IPS DF 4.7 (cell line): ENCODE data around the gene REG3G.

Experiments
- DNase-seq: peaks from one replicate; pipeline ENCODE4 v3.0.0-alpha.2; 2013; ENCODE audit warnings: low spot score; ENCODE audit errors: extremely low read depth

The REG3G gene

DNA sequence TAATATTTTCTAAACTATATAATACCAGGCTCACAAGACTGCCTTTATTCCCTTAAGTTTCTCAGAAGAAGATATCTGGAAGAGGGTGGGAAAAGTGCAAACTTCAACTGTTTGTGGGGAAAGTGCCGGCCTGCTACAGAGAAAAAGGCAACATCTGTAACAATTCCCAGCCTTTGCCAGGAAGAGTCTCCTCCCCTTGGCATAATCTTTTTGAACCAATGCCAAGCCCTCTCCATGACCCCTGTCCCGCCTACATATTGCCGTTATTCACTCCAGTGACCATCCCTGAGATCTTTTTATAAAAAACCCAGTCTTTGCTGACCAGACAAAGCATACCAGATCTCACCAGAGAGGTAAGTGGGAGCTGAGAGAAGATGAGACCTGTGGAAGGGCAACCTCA lies at the start of gene REG3G:
REG3G (plus strand) TSS at position 282 of the 400 bp plus-strand sequence. CDS start 392 bp downstream, outside the sequence.
- no peak for DNase-seq

DNA sequence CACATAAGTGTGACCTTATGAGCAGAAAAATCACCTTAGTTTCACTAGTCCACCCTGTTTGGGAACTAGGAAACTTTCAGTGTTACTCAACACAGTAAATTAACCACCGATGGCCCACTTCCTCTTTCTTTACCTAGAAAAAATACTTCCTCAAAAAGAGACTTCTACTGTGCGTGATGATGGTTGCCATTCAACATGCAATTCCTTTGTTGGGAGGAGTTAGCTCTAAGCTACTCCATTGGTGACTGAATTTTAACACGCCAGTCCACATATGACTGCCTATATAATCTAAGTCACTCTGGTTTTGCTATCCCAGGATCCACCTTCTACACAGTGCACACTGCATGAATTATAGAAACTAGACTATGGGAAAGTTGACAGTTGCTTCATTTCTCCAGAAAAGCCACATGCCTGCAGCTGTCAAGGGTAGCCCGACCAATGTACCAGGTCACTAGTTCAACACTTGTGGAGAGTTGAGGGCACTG lies 47.8 kb upstream of the REG3G start:
- DNase-seq, result no peak

DNA sequence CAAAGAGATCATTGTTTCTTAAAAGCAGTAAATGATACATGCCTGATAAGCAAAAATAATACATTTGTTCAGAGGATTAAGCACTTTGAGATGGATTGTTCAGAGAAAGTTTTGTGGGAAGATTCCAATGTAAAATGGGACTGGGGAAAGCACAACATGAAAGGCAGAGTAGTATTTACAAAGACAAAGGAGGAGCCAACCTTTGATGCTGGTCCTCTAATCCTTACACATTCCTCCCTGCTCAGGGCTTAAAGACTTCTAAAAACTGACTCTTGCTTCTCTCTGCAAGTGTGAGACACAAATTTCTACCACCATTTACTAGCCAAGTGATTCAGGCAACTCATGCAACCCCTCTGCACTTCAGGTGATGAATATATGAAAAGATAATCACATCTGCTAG lies 47.2 kb upstream of the REG3G start:
- no peak for DNase-seq

DNA sequence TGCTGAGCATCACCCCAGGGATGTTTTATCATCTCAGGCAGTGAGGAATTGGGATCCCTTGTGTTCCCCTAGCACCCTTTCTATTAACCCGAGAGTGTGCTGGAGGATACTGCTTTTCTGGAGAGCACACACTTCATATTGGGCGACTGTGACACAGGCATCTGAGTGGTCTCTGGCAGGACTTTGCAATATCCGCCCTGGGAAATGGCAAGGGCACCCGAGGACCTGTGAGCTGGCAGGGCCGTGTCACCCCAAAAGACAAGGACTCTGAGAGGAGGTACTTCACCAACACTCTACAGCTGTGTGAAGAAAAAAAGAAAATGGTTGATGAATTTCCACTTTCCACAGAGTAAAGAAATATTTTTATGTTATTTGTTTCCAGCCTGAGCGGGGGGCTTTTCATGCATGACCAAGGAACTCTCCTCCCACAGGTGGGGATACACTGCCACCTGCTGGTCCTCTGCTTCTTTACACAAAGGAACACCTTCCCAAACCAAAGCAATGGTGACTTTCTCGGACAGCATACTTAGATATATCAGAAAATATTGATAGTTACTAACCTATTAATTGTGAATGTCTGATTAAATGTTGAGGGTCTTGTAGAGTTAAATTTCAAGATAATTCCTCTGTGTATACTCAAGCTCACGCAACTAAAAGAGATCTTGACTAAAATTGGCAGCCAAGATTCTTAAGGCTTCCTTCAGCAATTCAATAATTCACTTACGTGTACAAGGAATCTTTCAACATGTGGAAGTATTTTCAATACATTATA lies 45.9 kb upstream of the REG3G start:
- no peak for DNase-seq

DNA sequence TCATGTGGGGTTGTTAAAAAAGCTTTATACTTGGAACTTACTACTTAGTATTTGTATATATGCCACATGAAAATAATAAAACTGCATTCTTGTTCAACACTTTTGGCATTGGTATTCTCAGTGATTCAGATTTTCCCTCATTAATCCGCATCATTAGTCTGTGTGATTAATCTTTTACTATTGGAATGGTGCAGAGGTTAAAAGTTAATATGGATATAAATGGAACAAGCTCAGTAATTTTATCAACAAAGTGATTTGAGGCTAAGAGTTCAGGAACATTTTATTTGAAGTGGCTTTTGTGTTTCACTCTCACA lies 45.4 kb upstream of the REG3G start:
- no peak for DNase-seq

DNA sequence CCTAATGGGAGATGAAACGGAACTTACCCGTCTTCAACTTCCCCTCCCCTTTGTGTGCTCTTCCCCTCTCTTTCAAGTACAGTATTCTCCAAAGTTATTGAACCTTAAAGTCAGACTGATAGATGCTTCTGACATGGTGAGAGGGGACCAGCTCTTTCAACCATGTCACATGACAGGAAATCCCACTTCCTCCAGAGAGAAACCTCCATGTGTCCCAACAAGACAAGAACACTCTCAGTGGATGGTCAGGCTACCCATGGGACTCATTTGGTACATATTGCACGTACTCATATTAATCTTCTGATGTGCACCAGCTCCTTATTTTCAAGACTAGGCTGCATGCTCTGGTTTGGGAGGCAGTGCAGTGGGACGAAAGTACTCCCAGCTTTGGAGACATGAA lies 44.6 kb upstream of the REG3G start:
- DNase-seq, result no peak

DNA sequence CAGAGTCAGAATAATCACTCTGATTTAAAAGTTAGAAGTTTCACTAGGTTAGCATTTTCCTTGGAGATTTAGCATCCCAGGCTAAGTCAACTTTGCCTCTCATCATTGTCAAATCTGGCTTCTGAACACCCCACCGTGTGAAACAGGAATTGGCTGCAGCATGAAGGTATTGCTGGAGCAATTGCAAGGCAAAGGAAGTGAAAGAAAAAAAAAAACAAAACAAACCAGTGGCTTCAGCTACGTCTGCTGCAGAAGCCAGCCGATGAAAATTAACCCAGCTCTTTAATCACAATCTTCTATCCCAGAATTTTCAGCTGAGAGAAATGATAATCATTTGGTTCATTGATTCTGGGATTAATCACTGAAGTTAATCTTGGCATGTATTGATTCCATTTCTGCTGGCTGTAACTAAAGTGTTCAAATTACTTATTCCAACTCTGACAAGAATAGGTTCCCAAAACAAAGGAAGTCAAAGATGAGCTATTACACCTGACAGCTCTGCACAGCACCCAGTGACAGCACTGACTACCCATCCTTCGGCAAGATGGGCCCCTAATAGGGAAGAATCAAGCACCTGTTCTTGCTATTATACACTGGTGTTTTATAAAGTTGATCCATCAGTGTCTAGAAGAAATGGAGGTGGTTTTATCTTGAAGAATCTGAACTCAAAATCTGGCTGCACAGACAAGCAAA lies 42.7 kb upstream of the REG3G start:
- DNase-seq, result no peak

DNA sequence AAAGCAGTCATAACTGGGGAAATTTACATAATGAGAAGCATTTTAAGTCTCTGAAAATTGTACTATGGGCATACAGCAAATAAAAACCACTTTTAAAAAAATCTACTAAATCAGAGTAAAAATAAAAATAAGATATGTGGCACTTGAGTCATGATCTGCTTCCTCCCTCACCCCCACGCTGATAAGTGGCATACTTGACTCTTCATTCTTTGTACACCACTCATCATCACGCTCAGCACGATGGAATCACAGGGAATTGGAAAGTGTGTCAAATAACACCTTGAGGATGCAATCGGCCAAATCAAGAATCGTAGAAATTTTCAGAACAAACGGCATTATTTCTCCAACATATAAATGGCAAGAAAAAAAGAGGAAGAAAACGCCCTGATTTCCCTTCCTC lies 41.1 kb upstream of the REG3G start:
- no peak for DNase-seq

DNA sequence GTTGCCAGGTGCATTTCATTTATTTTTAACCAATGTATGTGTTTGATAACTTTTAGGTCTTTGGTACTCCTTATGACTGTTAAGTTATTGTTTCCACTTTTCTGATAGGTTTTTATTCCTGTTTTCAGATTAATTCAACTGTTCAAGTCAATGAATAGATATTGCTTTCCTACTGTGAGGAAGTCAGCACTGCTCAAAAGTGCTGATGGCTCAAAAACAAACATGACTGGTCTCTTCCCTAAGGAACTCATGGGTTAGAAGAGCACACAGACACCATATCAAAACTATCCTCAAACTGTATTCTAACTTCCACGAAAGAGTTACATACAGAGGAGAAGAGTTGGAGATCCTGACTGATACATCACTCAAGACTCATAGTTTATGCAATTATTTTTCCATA lies 39.9 kb upstream of the REG3G start:
- no peak for DNase-seq

DNA sequence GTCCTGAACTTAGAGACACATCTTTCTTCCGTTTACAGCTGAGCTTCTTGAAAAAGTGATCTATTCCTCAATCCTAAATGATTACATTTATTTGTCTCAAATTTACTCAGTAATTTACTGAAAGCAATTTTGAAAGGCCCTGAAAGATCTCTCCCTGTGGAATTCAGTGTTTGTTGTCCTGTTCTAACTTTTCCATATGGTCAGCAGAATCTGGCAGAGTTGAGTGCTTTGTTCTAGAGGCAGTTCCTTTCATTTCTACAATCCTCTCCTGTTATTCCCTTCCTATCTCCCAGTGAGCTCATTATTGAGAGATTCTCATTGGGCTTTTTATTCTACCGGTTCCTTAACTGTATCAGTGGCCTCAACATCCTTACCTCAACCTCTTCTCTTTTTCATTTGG lies 36.5 kb upstream of the REG3G start:
- no peak for DNase-seq

DNA sequence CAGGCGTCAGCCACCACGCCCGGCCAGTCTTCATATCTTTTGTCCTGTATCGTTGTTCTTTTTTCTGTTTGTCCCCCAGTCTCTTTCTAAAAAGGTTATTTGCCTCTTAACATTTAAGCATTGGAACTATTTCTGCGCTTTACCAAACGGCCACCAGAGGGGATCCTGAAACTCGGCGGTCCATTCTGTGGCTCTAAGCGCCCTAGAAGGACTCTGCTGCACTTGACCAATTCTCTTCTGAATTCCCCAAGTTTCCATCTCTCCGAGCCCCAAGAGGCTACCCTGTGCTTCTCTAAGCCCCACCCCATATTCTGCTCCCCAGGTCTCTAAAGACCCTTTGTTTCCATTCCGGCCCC lies 33.1 kb upstream of the REG3G start:
- DNase-seq, result no peak

DNA sequence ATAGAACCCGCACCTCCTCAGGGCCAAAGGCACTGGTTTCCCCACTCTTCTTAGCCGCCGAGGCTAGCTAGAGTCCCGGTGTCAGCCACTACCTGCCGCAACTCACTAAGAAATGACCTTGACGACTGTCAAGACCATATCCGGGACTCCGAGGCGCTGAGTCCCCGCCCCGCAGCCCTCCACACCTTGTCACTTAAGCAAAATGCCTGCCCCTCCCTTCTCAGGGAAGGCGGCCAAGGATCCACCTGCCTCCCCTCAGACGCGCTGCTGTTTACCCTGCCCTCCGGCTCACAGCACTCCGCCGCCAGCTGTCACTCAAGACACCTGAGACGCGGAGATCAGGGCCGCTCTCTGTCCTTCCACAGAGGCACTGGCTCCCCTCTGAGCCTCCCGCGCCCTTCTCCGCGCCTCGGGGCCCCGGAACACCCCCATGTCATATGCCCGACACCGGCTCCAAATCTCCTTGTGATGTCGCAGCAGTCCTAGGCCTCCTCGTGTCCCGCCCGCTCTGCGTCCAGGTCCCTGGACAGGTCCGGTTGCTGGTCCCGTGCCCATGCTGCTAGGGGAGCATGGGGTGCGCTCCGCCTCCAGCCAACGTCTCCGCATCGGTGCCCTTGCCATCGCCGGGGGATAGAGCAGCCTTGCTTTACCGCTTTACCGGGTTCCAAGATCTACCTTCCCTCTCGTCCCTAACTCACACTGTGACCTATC lies 32.5 kb upstream of the REG3G start:
- DNase-seq, result no peak

DNA sequence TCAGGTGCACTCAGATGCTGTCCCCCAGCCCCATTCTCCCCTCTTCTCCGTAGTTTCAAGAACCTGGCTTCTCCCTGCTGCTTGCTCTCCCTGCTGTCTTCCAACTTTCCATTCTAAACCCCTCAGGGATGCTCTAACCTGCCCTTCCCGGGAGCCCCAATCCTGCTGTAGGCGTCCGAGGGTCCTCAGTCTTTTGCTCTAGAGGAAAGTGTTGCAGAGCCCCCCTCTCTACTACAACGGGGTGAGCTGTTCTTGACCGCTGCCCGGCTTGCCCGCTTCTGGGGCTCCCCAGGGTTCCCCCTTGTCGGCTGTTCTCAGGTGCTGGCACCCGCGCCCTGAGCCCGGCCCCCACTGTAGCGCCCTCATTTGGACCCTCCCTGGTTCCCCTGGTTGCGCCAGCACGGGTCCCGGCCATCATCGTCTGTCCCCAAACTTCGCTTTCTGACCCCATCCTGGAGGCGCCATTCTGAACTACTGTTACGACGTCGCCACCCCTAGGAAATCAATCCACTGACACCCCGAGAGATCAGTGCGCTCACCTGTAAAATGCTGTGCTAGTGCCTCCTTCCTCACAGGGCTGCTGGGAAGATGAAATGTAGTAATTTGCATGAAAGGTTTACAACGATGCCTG lies 31.9 kb upstream of the REG3G start:
- no peak for DNase-seq

DNA sequence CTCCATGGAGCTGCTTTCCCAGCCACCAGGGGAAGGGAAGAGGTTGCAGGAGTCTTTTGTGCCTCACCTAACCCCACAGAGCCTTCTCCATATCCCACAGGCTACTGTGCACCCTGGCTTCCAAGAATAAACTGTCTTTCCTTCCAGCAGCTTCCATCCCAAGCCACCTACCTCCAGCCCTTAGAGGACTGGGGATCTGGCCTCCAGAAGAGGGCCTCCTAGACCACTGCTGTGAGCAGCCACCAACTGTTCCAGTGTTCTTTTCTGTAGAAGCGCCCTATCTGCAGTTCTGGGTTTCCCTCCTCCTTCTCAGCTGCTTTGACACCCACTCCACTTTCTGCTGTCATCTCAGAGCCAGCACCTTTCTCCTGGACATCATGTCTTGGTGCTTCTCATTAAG lies 30.7 kb upstream of the REG3G start:
- DNase-seq, result no peak

DNA sequence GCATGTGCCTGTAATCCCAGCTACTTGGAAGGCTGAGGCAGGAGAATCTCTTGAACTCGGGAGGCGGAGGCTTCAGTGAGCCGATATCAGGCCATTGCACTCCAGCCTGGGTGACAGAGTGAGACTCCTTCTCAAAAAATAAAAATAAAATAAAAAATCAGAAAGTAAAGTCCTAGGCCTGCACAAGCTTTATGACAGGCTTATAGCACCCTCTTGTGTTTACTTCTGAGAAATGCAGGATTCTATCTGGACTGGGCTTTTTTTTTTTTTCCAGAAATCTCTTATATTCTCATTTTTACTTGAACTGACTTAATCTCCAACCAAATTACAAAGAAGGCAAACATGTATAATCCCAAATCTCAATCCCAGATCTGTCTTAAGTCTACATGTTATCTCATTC lies 26.1 kb upstream of the REG3G start:
- DNase-seq, result no peak

DNA sequence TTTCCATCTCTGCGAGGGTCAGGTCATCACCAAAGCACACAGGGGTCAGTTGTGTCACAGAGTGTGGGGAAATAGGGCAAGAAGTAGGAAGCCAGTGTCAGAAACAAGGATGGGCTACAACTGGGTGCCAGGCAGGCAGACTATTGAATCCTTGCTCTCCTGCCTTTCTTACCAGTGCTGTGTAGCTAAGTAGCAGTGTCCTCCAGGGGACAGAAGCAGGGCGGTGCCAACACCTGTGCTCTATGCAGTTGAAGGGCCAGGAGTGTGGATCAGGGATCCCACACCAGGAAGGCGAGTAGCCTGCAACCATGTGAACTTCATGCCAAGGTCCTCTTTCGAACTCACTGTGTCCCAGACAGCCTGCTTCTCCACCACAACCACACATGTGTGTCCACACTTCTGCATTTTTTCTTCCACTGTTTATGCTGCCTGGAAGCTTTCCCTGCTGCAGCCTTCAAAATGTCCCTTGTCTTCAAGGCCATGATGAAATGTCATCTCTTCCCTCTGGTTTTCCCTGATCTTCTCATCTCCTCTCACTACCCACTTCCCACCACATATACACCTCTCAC lies 25.4 kb upstream of the REG3G start:
- DNase-seq, result no peak

DNA sequence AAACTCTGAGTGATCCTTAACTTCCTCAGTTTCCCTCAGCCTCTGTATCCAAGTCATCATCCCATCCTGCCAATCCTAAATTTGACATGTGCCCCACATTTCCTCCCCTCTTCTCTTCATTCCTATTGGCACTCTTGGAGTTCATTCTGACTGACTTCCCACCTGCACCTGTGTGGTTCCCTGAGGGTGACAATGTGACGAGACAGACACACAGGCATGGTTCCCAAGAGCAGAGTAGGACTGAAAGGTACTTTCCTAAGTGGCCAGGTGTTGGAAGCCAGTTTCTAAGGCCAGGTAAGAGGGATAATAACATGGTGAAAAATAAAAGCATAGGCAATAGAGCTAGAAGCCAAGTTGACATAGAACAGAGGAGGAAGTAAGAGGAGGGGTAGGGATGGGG lies 24.2 kb upstream of the REG3G start:
- no peak for DNase-seq

DNA sequence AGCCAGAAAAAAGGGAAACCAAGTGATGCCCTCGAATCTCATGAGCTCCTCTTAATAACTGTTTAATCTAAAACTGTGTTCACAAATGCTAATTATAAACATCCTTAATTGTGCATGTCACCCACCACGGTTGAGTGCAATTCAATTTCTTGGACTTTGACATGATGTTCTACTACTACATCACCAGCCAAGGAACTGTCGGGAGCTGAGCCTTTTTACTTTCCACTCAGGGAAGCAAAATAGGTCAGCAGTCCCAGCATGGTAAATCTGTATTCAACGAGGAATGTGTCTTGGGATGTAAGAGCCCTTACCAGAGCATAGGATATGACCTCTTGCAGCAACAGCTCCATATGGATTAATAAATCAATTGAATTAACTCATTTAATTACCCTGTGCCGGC lies 20.8 kb upstream of the REG3G start:
- DNase-seq, result no peak

DNA sequence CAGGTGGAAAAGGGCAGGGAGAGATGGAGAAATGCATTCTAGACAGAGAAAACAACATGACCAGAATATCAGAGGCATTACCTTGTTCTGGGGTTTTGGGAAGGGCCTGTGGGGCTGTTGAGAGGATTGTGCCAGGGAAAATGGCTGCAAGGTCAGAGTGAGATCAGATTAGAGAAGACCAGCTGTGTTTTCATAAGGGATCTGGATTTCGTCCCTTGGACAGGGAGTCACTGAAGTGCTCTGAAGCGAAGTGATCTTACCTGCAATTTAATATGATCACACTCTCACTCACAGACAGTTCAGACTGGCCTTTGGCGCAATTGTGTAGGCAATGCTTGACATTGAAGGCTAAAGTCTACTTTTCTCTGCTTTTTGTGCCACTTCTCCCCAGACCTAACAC lies 20.3 kb upstream of the REG3G start:
- no peak for DNase-seq

DNA sequence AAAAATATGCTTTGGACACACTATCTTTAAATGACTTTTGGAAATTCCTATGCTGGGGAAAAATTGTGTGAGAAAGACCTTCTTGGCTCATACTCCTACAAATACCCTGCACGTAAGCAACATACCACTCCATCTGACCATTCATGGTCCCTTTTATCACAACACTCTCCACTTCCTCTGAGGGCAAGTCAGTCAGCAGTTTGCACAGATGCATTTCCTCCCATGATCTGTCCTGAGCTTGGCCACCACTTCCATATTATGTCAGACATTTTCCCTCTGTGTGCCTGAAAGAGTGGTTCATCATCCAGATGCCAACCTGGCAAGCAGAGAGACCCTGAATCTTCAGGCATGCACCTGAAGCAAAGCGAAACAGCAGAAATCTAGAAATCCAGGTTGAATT lies 16.1 kb upstream of the REG3G start:
- no peak for DNase-seq

DNA sequence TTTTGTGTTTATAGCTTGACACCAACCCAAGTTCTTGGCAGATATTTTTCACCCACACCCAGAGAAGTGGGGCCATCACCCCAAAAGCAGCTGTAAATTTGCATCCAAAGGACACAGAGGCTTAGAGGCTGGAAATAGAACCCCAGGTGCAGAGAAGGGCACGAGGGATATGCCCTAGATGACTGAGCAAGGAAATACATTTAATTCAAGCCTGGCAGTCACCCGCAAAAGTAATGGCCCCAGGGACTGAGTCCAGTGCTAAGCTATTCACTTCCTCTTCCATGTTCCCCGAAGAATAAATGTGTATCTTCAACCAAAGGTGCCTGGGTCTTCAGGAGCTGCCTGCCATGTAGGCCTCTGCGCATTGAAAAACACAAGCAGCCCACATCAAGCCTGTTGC lies 14.0 kb upstream of the REG3G start:
- DNase-seq, result no peak

DNA sequence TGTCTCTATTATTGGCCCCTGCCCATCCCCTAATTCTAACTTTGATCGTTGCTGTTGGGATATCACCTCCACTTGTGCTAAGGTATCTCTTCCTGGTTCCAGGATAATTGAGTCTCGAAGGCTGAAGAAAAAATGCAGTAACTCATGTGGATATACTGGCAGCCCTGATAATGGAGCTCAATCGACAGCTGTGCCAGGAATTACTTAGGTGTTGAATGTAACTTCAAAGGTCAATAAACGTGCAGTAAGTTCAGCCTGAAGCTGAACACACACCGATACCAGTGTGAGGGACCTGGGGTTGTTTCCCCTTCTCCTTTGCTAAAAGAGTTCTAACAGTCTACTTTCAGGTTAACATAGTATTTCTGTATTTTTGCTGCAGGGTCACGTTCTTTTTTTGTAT lies 11.9 kb upstream of the REG3G start:
- DNase-seq, result no peak
